Superior temporal gyrus (tissue), 1 donor: ENCODE results near the gene ANXA4.
"Not testable (repeated sequence)": the region's sequence is repeated elsewhere in the genome, so short reads cannot be mapped to it uniquely, and the experiment has no call there.

Experiments used
- DNase-seq: peaks from one replicate; pipeline ENCODE4 v3.0.0-alpha.2; 2016; ENCODE audit errors: extremely low spot score

ANXA4 gene

DNA sequence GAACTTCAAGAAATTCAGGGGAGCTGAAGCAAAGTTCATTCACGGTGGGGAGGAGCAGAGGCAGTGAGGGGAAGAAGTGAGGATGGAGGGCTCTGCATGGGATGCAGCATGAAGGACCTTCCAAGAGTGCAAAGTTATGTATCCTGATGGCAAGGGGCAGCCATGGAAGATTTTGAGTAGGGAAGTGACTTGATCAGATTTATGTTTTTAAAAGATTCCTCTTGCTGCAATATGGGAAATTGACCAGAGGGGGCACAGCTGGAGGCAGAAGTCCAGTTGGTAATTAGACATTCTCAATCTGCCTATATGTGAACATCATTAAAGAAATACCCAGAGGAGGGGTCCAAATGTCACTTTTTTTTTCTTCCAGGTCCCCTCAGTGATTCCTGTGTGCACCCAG, 21.5 kb upstream of the ANXA4 start:
- DNase-seq: no peak

DNA sequence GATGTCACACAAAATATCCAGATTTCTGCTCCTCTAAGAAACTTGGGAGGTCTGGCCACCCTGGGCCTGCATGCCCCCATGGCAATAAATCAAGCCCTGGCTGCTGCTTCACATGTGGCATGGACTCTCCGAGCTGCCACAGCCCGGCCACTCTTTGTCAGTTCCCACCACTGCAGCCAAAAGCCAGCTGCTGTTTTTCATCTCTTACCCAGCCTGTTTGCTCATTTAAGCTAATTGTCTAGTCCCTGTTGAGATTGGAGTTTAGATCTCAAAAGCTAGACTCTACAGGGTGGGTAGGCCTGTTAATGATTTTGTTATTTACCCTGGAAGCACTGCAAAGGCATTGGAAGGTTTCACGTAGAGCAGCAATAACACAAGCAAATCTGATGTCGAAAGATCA, 20.9 kb upstream of the ANXA4 start:
- DNase-seq: no peak

DNA sequence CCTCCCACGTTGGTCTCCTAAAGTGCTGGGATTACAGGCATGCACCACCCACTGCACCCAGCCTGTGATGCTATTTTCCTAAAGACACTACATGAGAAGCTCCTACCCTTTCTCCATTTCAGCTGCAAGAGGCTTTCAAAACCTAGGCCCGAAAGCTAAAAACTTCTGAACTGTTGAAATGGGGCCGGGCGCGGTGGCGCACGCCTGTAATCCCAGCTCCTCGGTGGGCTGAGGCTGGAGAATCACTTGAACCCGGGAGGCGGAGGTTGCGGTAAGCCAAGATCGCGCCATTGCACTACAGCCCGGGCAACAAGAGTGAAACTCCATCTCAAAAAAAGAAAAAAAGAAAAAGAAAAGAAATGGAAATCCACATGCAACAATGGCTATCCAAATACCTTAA, 18.1 kb upstream of the ANXA4 start:
- no peak for DNase-seq

DNA sequence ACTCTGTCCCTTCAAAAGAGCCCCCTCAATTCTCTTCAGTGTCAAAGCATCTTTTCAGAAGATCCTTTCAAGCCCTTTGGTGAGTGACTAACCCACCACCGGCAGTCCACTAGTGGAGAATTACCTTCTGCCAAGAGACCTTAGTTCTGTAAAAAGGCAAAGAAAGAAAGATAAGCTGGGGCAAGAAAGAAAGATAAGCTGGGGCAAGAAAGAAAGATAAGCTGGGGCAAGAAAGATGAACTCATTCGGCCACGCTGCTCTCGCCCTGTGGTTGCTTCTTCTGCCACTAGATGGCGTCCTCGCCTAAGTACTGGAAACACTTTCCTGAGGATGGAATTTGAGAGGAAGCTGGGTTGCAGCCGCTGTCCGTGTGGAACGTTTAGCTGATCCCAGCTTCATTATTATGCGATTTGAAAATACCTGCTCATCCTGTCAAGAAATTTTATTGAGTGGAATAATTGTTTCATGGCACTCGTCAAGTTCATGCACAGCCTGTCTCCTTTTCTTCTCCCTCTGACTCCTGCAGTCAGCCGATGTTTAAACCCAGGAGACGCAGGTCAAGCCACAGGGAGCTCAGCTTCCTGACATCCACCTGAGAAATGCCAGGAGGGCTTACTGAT, 17.3 kb upstream of the ANXA4 start:
- peak; percentile 97 for DNase-seq

DNA sequence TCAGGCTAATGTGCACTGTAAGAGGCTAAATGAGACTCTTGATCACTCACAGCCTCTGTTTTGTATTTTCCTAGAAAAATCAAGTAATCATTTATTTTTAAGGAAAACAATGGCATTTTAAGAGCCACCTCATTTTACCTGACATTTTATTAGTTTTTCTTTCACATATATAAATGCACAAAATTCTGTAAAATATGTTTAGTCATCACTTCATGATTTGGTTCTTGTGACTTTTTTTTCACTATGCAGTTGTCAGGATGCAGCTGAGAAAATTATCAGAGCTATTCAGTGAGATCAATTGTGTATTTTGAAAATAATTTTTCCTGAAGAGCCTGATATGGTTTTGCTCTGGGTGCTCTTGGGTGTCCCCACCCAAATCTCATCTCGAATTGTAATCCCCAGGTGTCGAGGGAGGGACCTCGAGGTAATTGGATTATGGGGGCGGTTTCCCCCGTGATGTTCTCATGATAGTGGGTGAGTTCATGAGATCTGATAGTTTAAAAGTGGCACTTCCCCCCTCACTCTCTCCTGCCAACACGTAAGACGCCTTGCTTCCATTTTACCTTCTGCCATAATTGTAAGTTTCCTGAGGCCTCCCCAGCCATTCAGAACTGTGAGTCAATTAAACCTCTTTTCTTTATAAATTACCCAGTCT, 16.1 kb upstream of the ANXA4 start:
- no peak for DNase-seq

DNA sequence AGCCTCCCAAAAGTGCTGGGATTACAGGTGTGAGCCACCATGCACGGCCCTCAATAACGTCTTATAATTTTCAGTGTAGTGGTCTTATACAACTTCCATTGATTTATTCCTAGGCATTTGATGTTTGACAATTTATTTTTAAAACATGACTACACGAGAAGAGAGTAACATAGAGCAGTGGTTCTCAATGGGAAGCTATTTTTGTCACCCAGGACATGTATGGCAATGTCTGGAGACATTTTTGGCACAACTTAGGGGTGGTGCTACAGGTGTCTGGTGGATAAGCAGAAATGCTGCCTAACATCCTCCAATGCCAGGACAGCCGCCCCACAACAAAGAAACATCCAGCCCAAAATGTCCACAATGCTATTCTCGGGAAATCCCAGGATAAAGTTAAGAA, 12.7 kb upstream of the ANXA4 start:
- no peak for DNase-seq

DNA sequence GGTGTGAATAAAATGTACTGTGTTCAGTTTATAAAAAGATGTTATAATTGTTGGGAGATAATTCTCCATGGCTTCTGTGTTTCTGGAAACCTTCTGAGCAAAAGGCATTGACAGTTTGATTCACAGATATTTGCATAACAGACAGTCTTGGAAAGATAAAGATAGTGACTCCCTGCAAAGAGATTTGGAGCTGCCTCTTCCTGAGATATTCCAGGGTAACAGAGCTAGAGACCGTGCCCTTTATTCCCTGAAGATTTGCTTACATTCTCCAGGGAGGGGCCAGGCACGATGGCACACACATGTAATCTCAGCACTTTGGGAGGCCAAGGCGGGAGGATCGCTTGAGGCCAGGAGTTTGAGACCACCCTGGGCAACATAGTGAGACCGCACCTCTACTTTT, 12.2 kb upstream of the ANXA4 start:
- DNase-seq: no peak

DNA sequence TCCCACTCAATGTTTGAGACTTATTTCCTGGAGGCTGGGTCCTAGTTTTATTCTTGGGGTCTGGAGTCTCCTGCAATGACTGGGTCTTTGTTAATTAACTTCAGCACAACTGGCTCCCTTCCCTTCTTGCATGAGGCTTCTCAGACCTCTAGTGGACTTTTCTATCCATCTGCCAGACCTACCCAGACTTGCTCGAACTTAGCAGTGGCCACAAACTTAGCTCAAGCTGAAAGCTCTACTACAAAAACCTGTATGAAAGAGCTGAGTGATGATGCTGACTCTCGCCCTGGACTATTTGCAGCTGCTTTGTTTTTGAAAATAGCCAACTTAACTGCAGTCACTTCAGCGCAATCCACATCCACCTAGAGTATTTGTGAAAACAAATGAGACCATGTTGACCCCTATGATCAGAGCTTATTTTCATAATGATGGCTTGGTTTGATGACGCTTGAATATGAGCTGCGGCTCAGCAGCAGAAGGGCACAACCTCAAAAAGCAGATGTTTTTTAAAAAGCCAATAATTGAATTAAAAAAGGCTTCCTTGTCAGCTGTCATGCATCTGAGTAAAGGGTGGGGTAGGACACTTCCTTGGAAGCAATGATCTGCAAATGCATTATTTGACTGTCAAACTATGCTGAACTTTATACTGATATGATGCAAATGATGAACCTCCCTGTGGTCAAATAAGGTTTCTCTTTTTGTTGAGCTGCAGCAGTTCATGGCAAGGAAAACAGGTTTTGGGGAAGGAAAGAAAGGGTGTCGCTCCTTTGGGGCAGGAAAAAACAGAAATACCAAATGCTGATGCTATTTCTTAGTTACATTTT, 10.6 kb upstream of the ANXA4 start:
- DNase-seq: no peak

DNA sequence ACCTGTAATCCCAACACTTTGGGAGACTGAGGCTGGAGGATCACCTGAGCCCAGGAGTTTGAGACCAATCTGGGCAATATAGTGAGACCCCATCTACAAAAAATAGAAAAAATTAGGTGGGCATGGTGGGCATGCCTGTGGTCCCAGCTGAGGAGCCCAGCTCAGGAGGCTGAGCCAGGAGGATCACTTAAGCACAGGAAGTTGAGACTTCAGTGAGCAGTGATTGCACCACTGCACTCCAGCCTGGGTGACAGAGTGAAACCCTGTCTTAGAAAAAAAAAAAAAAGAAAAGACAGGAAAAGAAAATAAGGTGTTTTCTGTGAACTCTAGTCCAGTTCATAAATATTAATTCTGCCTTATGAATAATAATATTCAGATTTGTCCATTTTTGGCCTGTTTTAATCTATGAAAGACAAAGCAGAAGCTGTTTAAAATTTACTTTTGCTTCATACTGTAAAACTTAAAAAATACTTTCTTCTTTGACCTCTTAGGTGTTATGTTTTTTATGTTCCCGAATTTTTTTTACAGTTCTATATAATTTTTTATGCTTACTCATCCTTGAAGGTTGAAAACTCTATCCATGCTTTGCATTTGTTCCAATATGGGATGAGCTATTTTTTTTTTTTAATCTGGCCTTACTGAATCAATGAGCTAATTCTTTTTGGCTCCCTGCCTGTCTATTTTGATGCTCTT, 8.4 kb upstream of the ANXA4 start:
- no peak for DNase-seq

DNA sequence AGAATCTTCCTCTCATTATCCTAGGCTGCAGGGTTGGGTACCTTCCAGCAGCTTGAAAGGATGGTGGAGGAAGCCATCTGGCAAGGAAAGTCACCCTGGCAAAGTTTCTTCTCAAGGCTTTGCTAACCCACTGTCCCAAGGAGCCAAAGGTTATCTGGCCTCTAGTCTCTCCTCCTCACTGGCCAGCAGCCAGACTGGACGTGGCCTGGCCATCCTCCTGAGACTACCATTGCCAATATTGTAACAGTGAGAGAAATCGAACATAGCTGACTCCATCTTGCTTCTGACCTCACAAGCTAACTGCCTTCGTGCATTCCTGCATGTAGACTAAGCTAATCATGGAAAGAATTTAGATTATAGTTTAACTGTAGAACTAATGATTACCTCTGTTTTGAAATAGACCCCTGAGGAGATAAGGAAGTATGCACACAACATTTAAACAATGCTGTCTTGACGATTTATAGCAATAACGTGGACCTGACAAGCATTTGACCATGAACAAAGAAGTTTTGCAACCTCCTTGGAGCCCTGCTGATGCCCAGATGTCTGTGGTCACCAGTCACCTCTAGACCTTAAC, 7.8 kb upstream of the ANXA4 start:
- no peak for DNase-seq

DNA sequence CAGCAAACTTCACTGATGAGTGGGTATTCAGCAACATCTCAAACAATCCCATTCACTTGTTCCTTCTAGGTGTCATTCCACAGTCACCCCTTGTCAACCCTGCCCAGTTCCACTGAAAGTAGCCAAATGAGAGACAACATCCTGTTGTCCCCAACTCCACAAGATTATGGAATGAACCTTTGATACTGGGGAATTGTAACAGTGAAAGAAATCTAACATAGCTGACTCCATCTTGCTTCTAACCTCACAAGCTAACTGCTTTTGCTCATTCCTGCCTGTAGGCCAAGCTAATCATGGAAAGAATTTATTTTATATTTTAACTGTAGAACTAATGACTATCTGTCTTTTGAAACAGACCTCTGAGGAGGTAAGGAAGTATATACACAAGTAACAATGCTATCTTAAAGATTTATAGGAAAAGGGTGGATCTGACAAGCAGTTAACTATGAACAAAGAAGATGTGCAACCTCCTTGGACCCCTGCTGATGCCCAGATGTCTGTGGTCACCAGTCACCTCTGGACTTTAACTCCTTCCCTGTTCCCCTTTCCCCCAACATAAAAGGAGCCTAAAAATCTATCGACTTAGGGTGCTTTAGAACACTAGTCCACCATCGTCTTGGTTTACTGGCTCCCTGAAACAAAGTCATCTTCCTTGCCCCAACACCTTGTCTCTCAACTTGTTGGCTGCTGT, 6.9 kb upstream of the ANXA4 start:
- DNase-seq: no peak

DNA sequence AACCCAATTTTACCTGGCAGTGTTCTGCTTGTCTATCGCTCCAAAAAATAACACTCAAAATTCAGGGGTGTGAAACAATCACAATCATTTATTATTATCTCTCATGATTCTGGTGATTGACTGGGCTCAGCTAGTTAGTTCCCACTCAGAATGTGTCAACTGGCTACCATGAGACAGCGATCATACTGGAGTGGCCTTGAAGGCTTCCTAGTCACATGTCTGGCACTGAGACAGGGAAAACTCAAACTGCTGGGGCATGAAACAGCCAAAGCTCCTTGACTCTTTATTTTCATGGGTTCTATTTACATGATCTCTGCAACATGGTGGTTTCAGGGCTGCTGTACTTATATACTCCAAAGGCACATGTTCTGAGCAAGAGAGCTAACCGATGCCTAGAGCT, 6.2 kb upstream of the ANXA4 start:
- DNase-seq: no peak

DNA sequence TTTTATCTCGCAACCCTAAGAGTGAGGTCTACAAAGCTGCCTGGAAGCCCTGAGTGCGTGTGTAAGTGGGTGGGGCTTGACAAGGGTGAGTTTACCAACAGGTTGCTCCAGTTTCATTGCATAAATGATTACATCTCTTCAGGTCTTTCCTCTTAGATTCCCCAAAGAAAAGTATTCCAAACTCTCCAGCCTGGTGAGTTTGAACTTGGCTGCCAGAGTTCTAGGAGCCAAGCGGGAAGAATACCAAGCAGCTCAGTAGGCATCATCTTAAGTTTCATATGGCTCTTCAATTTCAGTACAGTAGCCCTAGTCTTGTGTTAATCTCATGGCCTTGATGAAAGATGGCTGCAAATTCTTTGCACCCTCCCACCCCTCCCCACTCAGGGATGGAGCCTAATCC, 3.8 kb upstream of the ANXA4 start:
- DNase-seq: not testable (repeated sequence)

DNA sequence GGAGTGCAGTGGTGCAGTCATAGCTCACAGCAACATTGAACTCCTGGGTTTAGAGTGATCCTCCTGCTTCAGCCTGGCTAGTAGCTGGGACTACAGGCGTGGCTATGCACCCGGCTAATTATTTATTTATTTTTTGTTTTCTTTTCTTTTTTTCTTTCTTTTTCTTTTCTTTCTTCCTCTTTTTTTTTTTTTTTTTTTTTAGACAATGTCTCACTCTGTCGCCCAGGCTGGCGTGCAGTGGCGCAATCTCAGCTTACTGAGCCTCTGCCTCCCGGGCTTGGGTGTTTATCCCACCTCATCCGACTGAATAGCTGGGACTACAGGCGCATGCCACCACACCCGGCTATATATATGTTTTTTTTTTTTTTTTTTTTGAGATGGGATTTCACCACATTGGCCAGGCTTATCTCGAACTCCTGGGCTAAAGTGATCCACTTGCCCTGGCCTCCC, 1.4 kb upstream of the ANXA4 start:
- no peak for DNase-seq

DNA sequence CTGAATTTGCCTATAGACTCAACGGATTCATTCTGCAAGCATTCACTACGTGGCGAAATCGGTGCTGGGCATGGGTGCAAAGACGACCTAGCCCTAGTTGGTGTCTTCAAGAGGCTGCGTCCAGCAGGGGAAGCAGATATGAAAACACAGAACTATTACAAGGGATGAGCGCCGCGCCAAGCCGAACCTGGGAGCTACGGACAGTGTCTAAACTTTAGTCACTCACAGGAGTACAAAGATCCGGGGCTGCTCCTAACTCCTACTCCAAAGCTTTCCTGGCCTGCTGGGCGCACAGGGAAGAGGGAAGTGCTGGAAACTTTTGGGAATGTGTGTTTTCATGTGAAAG, 732 bp upstream of the ANXA4 start:
- no peak for DNase-seq

DNA sequence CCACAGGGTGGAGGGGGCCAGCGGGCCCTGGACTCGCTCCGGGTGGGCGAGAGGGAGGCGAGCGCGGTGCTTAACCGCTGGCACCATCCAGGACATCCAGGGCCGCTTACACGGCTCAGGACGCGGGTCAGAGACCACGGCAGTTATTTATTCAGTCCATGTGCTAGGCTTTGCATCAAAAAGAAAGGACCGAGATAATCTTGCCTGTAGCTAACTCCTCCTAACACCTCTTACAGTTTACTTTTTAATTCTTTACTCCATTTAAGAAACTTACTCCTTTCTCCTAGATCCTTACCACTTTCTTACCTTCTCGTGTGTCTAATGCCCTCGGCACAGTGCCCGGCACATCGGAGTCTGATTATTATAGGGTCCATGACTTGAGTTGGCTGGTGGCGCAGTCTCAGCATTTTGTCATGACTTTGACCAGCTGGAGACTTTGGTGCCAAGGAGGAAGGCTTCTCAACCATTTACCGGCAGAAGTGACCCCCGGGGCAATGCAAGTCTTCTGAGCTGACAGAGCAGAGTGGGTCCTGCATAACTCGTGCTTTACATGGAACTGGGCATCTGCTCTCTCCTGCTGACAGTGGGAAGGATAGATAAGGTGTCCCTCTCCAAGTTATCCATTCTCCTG, 503 bp downstream of the ANXA4 start:
- no peak for DNase-seq

DNA sequence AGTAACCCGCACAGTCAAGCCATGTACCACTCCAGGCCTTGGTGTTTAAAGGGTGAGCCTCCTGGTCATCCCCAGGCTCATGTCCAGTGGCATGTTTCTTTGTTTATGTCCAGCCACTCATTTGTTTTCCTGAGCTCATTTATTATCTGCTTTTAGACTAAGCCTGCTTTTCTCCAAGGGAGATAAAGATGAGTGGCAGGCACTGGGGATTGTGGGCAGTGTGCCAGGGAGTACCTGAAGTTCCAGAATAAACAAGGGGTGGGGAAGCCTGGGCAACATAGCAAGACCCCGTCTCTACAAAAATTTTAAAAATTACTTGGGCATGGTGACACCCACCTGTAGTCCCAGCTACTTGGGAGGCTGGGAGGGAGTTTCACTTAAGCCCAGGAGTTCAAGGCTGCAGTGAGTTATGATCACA, 1.9 kb downstream of the ANXA4 start:
- no peak for DNase-seq

DNA sequence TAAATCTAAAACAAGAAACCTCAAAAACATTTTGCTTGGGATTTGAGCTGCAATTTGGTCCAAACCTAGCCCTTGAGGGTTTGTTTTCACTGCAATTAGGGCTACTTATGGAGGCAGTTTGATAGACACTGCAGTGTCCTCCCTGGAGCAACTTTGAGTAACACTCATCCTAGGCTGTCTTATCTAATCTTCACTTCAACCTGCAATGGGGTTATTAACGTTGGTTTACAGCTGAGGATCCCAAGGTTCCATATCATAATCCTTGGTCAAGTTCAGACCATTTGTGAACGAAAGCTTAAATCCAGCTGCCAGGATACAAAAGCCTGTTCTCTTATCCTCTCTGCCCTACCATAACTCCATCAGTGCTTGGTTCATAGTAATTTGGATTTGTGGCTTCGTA, 2.5 kb downstream of the ANXA4 start:
- DNase-seq: no peak

DNA sequence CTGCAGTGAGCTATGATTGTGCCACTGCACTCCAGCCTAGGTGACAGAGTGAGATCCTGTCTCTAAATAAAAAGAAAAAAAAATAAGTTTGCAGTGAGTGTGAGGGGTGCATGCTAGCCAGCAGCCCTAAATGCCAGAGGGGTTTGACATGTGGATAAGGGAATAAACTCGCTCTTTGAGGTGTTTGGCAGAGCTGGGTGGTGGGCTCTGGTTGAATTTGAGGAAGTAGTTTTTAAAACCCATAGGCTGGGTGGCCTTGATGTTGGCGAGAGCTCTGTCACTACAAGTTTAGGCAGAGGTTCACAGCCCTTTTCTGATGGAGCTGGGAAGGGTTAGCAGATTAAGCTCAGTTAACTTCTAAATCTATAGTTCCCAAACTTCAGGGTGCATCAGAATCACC, 3.1 kb downstream of the ANXA4 start:
- no peak for DNase-seq

DNA sequence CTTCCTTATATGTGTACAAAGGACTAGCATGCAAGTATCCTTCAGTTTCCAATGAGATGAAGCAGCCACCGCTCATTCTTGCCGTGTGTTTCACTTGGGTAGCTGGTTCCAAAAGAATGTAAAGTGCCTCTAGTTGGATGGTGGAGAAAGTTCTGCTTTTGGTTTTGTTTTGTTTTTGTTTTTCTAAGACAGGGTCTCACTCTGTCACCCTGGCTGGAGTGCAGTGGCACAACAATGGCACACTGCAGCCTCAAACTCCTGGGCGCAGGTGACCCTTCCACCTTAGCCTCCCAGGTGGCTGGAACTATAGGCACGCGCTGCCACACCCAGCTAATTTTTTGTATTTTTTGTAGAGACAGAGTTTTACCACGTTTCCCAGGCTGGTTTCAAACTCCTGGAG, 8.3 kb downstream of the ANXA4 start:
- DNase-seq: no peak
